Right lobe of liver (tissue), 6 donors: ENCODE data around the gene PHF21B. TPM values are rescaled to one million over a fixed set of nuclear protein-coding genes. Genes with fewer than 3 reads are reported as not detected.

ENCODE experiments used
- ATAC-seq, 4 donors: fragments of 200-7000 bp; cut with Tn5 transposase; one replicate each; pipeline ENCODE4 v1.9.1; 2020; ENCODE audit warnings: mild to moderate bottlenecking in 4 of 4, moderate library complexity in 4 of 4
- DNase-seq, 3 donors: peaks; one replicate each; pipeline ENCODE4 v3.0.0-alpha.2; 2020
- H3K27ac ChIP-seq, 3 donors: fragments of 200-600 bp; one replicate each; pipeline ENCODE4 v1.8.0; 2022
- H3K27me3 ChIP-seq, 2 donors: fragments of 200-600 bp; one replicate each; pipeline ENCODE4 v1.8.0; 2022
- H3K36me3 ChIP-seq, 4 donors: fragments of 200-600 bp; sonication (generic) in 1 of 4; one replicate each; pipeline versions ENCODE4 v1.5.1 to v1.8.0; 2017 to 2022; ENCODE audit warnings: control low read depth in 1 of 4
- H3K4me1 ChIP-seq, 4 donors: fragments of 200-600 bp; sonication (generic) in 1 of 4; one replicate each; pipeline versions ENCODE4 v1.5.1 to v1.8.0; 2017 to 2022; ENCODE audit warnings: control low read depth in 1 of 4
- H3K4me3 ChIP-seq, 3 donors: fragments of 200-600 bp; one replicate each; pipeline ENCODE4 v1.8.0; 2022
- H3K9me3 ChIP-seq, 4 donors: fragments of 200-600 bp; sonication (generic) in 1 of 4; one replicate each; pipeline versions ENCODE4 v1.5.1 to v1.8.0; 2017 to 2022; ENCODE audit warnings: control low read depth in 1 of 4
- CTCF ChIP-seq, 4 donors: fragments of 200-600 bp in 3 of 4; fragments of 450-650 bp in 1 of 4; IDR thresholded peaks; one replicate each; pipeline versions ENCODE4 v1.5.1 to v1.8.0; 2016 to 2022; ENCODE audit warnings: antibody characterized with exemption in 4 of 4, mild to moderate bottlenecking in 2 of 4
- POLR2A ChIP-seq: fragments of 450-650 bp; IDR thresholded peaks from one replicate; pipeline ENCODE4 v1.6.1; 2017; ENCODE audit warnings: antibody characterized with exemption, mild to moderate bottlenecking
- WGBS: methylation state at CpG from one replicate; pipeline ENCODE4 v1.1.6; 2018; ENCODE audit warnings: low coverage, low lambda C conversion rate; ENCODE audit not compliant: insufficient coverage; ENCODE audit errors: missing lambda C conversion rate; 5-methylcytosine and 5-hydroxymethylcytosine counted together
- intact Hi-C, 2 donors: fragments of 100-400 bp; cut with DNase I; formaldehyde crosslinking; loops; one replicate each; pipeline versions ENCODE4 v1.11.2 to v1.14.1; 2022
- total RNA-seq, 6 experiments: library from RNA; depleted of rRNA in 2 of 6; stranded (reverse); fragments of >200 nt in 2 of 6; fragmentation: NEBNext Ultra II Directional in 3 of 6; extraction: Animal tissue kit (Norgen Biotek cat#: 25700) in 3 of 6; gene quantifications; one replicate each; pipeline versions ENCODE4 v1.1.0 to v1.2.4, GENCODE V29; 2016 to 2023
- donor health status: DM: no; HTN: yes; CAD: no.
- donor health status: DM: no; HTN: no; CAD: no.
- donor health status: DM: no; HTN: no; CAD: no.
- donor health status: DM: no; HTN: yes; CAD: no.
- donor health status: DM: no; HTN: yes; CAD: no.

Gene PHF21B
- total RNA-seq, 6 experiments from 2014 or later = not detected

GRCh38 chr22:44878483-44879300 lies 131.1 kb downstream of the PHF21B start:
- Histone ChIP-seq H3K4me3 (no peak overlapping the region), H3K9me3 (no peaks in the 10 kb centered on the region), H3K36me3 (no peaks in the 10 kb centered on the region), H3K4me1 (no peaks in the 10 kb centered on the region), H3K27me3 (no peaks in the 10 kb centered on the region), H3K27ac (no peak overlapping the region)
- no peak for TF ChIP-seq CTCF (IDR thresholded peaks at IDR 0.05)
- TF ChIP-seq POLR2A = no peak
- intact Hi-C loops = no loop called here
- 64% methylated on average over 6 of the region's 14 CpGs for WGBS
- ATAC-seq (no peak), DNase-seq (no peak)

GRCh38 chr22:44876921-44877320 lies 132.9 kb downstream of the PHF21B start:
- H3K4me3 ChIP-seq = no peak overlapping the region
- no peak overlapping the region for H3K27ac ChIP-seq
- no peak for DNase-seq
- H3K27me3 ChIP-seq = no peaks in the 10 kb centered on the region
- no CpG with 5 or more reads among the region's 4 CpGs for WGBS
- intact Hi-C loops = no loop called here
- TF ChIP-seq CTCF (IDR thresholded peaks at IDR 0.05) (no peak), POLR2A (no peak)
- no peaks in the 10 kb centered on the region for H3K9me3 ChIP-seq
- no peaks in the 10 kb centered on the region for H3K36me3 ChIP-seq
- no peaks in the 10 kb centered on the region for H3K4me1 ChIP-seq
- ATAC-seq = no peak

GRCh38 chr22:44871782-44872181 lies 138.0 kb downstream of the PHF21B start:
- H3K36me3 ChIP-seq = no peaks in the 10 kb centered on the region
- H3K27ac ChIP-seq = no peak overlapping the region
- no peak for ATAC-seq
- H3K4me1 ChIP-seq = no peaks in the 10 kb centered on the region
- DNase-seq = peak in 1 of 3 donors; percentile 17
- TF ChIP-seq POLR2A (no peak), CTCF (IDR thresholded peaks at IDR 0.05) (no peak)
- WGBS = 50% methylated on average over 1 of the region's 3 CpGs
- no peaks in the 10 kb centered on the region for H3K27me3 ChIP-seq
- no peaks in the 10 kb centered on the region for H3K9me3 ChIP-seq
- intact Hi-C loops = no loop called here
- no peak overlapping the region for H3K4me3 ChIP-seq

- no peaks in the 10 kb centered on the region for H3K27me3 ChIP-seq
- DNase-seq (peak in 1 of 3 donors; percentile 27), ATAC-seq (no peak)
- no peak for TF ChIP-seq POLR2A
- TF ChIP-seq CTCF (IDR thresholded peaks at IDR 0.05) = no peak
- no peak overlapping the region for H3K4me3 ChIP-seq
- no peaks in the 10 kb centered on the region for H3K4me1 ChIP-seq
- no peak overlapping the region for H3K27ac ChIP-seq
- WGBS = 0% methylated on average over 1 of the region's 5 CpGs
- intact Hi-C loops = no loop called here
- no peaks in the 10 kb centered on the region for H3K36me3 ChIP-seq
- H3K9me3 ChIP-seq = no peaks in the 10 kb centered on the region
Observed at GRCh38 chr22:44870021-44870420, 139.8 kb downstream of the PHF21B start.
